Measurements from ENCODE around the gene SPRR3.

SPRR3 gene

GRCh38 chr1:153001382-153001781, at the start of gene SPRR3:
Gene SPRR3, plus strand, starts transcription at chr1:153001749. Its CDS starts 1,272 bp downstream, at chr1:153003021.
- no peak for DNase-seq

- no peak for DNase-seq
Observed at GRCh38 chr1:152953761-152954160, 47.8 kb upstream of the SPRR3 start.

GRCh38 chr1:152954436-152954835, 47.1 kb upstream of the SPRR3 start:
- no peak for DNase-seq

- no peak for DNase-seq
Observed at GRCh38 chr1:152957561-152957960, 44.0 kb upstream of the SPRR3 start.

GRCh38 chr1:152959273-152959672, 42.3 kb upstream of the SPRR3 start:
- no peak for DNase-seq

GRCh38 chr1:152959801-152960451, 41.6 kb upstream of the SPRR3 start:
- no peak for DNase-seq

GRCh38 chr1:152960452-152961044, 41.0 kb upstream of the SPRR3 start:
- no peak for DNase-seq

GRCh38 chr1:152961226-152961891, 40.2 kb upstream of the SPRR3 start:
- DNase-seq, result no peak

GRCh38 chr1:152962876-152963415, 38.6 kb upstream of the SPRR3 start:
- no peak for DNase-seq

GRCh38 chr1:152964536-152964935, 37.0 kb upstream of the SPRR3 start:
- DNase-seq, result no peak

- no peak for DNase-seq
Observed at GRCh38 chr1:152965853-152966252, 35.7 kb upstream of the SPRR3 start.

- DNase-seq, result no peak
Observed at GRCh38 chr1:152967201-152967600, 34.3 kb upstream of the SPRR3 start.

GRCh38 chr1:152968248-152968647, 33.3 kb upstream of the SPRR3 start:
- no peak for DNase-seq

- no peak for DNase-seq
Observed at GRCh38 chr1:152969036-152969435, 32.5 kb upstream of the SPRR3 start.

- DNase-seq, result no peak
Observed at GRCh38 chr1:152970495-152970894, 31.1 kb upstream of the SPRR3 start, which contains the start of gene SPRR4. Gene SPRR4, plus strand, starts transcription at chr1:152970648. Its CDS starts 1,243 bp downstream, at chr1:152971891.

GRCh38 chr1:152972196-152972886, 29.2 kb upstream of the SPRR3 start:
- no peak for DNase-seq

- no peak for DNase-seq
Observed at GRCh38 chr1:152976688-152977087, 24.9 kb upstream of the SPRR3 start.

GRCh38 chr1:152977614-152978013, 23.9 kb upstream of the SPRR3 start:
- DNase-seq, result no peak

- no peak for DNase-seq
Observed at GRCh38 chr1:152980676-152981075, 20.9 kb upstream of the SPRR3 start.

- no peak for DNase-seq
Observed at GRCh38 chr1:152981146-152981871, 20.2 kb upstream of the SPRR3 start.

GRCh38 chr1:152982076-152982475, 19.5 kb upstream of the SPRR3 start:
- no peak for DNase-seq

- DNase-seq, result no peak
Observed at GRCh38 chr1:152983234-152983633, 18.3 kb upstream of the SPRR3 start.

GRCh38 chr1:152983743-152984142, 17.8 kb upstream of the SPRR3 start, which contains the start of gene SPRR1A:
Gene SPRR1A, plus strand, starts transcription at chr1:152984081. Its CDS starts 1,150 bp downstream, at chr1:152985231.
- no peak for DNase-seq
